GM12878 (cell line): ENCODE results near the gene ZNF692. TPM values are rescaled to one million over a fixed set of nuclear protein-coding genes. Genes with fewer than 3 reads are reported as not detected.

Experiments
- BRCA1 ChIP-seq: IDR thresholded peaks from 2 replicates; pipeline ENCODE4 v1.6.1; 2011; ENCODE audit warnings: low read depth, low read length, improper control_type of control experiment
- CBFB ChIP-seq: IDR thresholded peaks from 2 replicates; pipeline ENCODE4 v1.6.1; 2016; ENCODE audit warnings: antibody characterized with exemption, low read depth
- CHD1 ChIP-seq: IDR thresholded peaks from 2 replicates; pipeline ENCODE4 v1.6.1; 2012; ENCODE audit warnings: low read depth, low read length, improper control_type of control experiment
- CTCF ChIP-seq, 3 experiments: IDR thresholded peaks in 2 of 3; conservative IDR thresholded peaks in 1 of 3; 2 replicates each; pipeline ENCODE4 v1.5.1; 2011; ENCODE audit warnings: low read depth in 3 of 3, low read length in 3 of 3, mild to moderate bottlenecking in 3 of 3, control low read depth in 2 of 3, moderate library complexity in 2 of 3, inconsistent platforms in 1 of 3, mixed read lengths in 1 of 3; ENCODE audit not compliant: control insufficient read depth in 2 of 3, insufficient read depth in 1 of 3; ENCODE audit errors: extremely low read depth in 1 of 3
- E2F4 ChIP-seq: IDR thresholded peaks from 2 replicates; pipeline ENCODE4 v1.6.1; 2012; ENCODE audit warnings: low read depth, low read length, improper control_type of control experiment
- JUNB ChIP-seq: IDR thresholded peaks from 2 replicates; pipeline ENCODE4 v1.6.1; 2016; ENCODE audit warnings: antibody characterized with exemption, mild to moderate bottlenecking
- KAT2A ChIP-seq: conservative IDR thresholded peaks from 2 replicates; pipeline ENCODE4 v1.6.1; 2011; ENCODE audit warnings: low read depth, low read length; ENCODE audit not compliant: control insufficient read depth
- KDM1A ChIP-seq: fragments of 200-600 bp; sonication (generic); IDR thresholded peaks from 2 replicates; pipeline ENCODE4 v1.6.1; 2016; ENCODE audit warnings: borderline replicate concordance
- NFIC ChIP-seq: IDR thresholded peaks from 2 replicates; pipeline ENCODE4 v1.6.1; 2012; ENCODE audit warnings: low read depth, mild to moderate bottlenecking, inconsistent platforms, low read length, moderate library complexity
- NFYA ChIP-seq: IDR thresholded peaks from 2 replicates; pipeline ENCODE4 v1.6.1; 2011; ENCODE audit warnings: low read depth, mild to moderate bottlenecking, low read length, improper control_type of control experiment, borderline replicate concordance
- NFYB ChIP-seq: IDR thresholded peaks from 2 replicates; pipeline ENCODE4 v1.6.1; 2011; ENCODE audit warnings: low read depth, mild to moderate bottlenecking, low read length, improper control_type of control experiment, moderate library complexity; ENCODE audit not compliant: insufficient read depth
- PKNOX1 ChIP-seq: fragments of 450-650 bp; IDR thresholded peaks from 2 replicates; pipeline ENCODE4 v1.6.1; 2016; ENCODE audit warnings: mild to moderate bottlenecking
- POLR2A ChIP-seq: IDR thresholded peaks from 2 replicates; pipeline ENCODE4 v1.6.1; 2011; ENCODE audit warnings: low read depth, mild to moderate bottlenecking, low read length
- REST ChIP-seq: IDR thresholded peaks from 2 replicates; pipeline ENCODE4 v1.6.1; 2012; ENCODE audit warnings: mild to moderate bottlenecking, low read depth, low read length
- SIN3A ChIP-seq: IDR thresholded peaks from 2 replicates; pipeline ENCODE4 v1.6.1; 2012; ENCODE audit warnings: low read depth, low read length, improper control_type of control experiment
- SIX5 ChIP-seq: IDR thresholded peaks from 2 replicates; pipeline ENCODE4 v1.6.1; 2011; ENCODE audit warnings: mild to moderate bottlenecking, low read depth, low read length, moderate library complexity; ENCODE audit not compliant: severe bottlenecking
- SRF ChIP-seq, 2 experiments: IDR thresholded peaks; 2 replicates each; pipeline ENCODE4 v1.6.1; 2011; ENCODE audit warnings: low read depth in 2 of 2, low read length in 2 of 2, mild to moderate bottlenecking in 1 of 2, moderate library complexity in 1 of 2
- SUPT20H ChIP-seq: IDR thresholded peaks from 2 replicates; pipeline ENCODE4 v1.6.1; 2011; ENCODE audit warnings: low read depth, mild to moderate bottlenecking, low read length, moderate library complexity, borderline replicate concordance; ENCODE audit not compliant: control insufficient read depth
- ZNF207 ChIP-seq: fragments of 450-650 bp; IDR thresholded peaks from 2 replicates; pipeline ENCODE4 v1.6.1; 2014; ENCODE audit warnings: antibody characterized with exemption, mild to moderate bottlenecking, borderline replicate concordance
- ZNF24 ChIP-seq: fragments of 450-650 bp; IDR thresholded peaks from 2 replicates; pipeline ENCODE4 v1.6.1; 2017; ENCODE audit warnings: antibody characterized with exemption, mild to moderate bottlenecking
- ZNF622 ChIP-seq: fragments of 450-650 bp; IDR thresholded peaks from 2 replicates; pipeline ENCODE4 v1.6.1; 2017; ENCODE audit warnings: mild to moderate bottlenecking, inconsistent platforms
- polyA plus RNA-seq, 11 experiments: library from polyadenylated mRNA; depleted of rRNA in 4 of 11; unstranded in 6 of 11; stranded (reverse) in 5 of 11; fragments of >200 nt; fragmentation: Nextera tagmentation in 4 of 11; fragmentation: Illumina TruSeq in 1 of 11; extraction: Ambion mirVana in 4 of 11; extraction: Trizol in 1 of 11; gene quantifications; 1 replicate in 1 of 11; 2 replicates in 10 of 11; pipeline versions ENCODE4 v1.2.1 to v1.2.3, GENCODE V29; 2011 to 2016; ENCODE audit warnings: inconsistent platforms in 2 of 11, missing spikeins in 2 of 11, low read depth in 1 of 11
- total RNA-seq, 4 experiments: library from RNA; depleted of rRNA in 3 of 4; stranded (reverse); fragments of >200 nt in 3 of 4; fragmentation: Illumina TruSeq in 1 of 4; extraction: Trizol in 1 of 4; gene quantifications; 2 replicates each; pipeline versions ENCODE4 v1.2.1 to v1.2.3, GENCODE V29; 2013 to 2021
- TF ChIP-seq, protein P1 (sequence below): IDR thresholded peaks from 2 replicates; pipeline ENCODE4 v1.6.1; 2012; ENCODE audit warnings: low read depth, low read length, improper control_type of control experiment

Gene ZNF692
- total and polyA plus RNA-seq, 10 of the 15 experiments (the other 5 are each of a cell fraction or from before 2014, with no cell fraction given) = 5.3 to 76.6 (median 36.9) TPM

DNA sequence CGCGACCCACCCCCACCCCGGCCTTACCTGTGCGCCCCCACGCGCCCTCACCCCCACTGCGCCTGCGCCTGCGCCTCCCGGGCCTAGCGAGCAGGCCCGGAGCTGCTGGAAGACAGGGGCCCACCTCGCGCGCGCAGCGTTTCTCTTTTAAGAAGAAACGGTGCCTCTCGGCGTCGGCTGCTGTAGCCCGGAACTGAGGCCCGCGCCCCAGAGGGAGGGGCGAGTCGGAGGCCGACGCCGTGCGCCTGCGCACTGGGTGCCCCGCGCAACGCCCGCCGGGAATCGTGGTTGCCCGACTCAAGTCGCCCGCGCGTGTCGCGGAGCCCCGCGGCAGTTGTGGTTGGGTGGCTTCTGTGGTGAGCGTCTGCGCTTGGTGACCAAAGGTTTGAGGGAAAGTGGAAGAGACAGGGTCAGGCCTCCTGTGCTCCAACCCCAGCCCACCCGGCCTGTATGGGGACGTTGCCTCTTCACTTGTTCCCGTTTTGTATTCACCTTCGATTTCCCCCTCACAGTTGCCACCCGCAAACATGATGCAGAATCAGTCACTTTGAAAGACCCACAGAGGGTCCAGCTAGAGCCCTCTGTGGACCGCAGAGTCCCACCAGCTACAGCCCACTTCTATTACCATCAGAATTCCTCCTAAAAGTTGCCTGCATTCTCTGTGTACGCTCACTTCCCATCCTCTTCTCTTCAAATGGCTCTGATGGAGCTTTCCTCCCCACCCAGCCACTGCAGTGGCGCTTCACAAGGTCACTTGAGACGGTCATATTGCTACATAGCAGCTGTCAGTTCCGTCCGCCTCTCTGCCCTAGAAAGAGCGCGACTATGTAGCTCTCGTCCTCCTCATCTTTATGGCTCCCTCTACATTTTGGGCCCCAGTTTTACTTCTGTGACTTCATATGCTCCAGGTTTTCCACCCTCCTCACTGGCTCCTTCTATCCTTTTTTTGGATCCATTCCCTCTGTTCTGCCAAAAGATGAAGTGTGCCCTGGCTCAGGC is at the start of gene ZNF692 (continued):
- TF ChIP-seq NFYA (no peak), SUPT20H (no peak), CHD1 (no peak), REST (no peak), KAT2A (no peak), NFYB (no peak), SIN3A (no peak), JUNB (no peak), POLR2A (peak; percentile 91), NFIC (no peak), CBFB (peak; percentile 89), ZNF622 (no peak), PKNOX1 (no peak), BRCA1 (no peak), SIX5 (peak; percentile 42), SRF (IDR thresholded peaks at IDR 0.05; ENCODE audit: low read depth in 2 of 2, low read length in 2 of 2) (0 out of 4 replicates have a peak, but pooled peaks of 1 of the 2 experiments have one; percentile 3), E2F4 (no peak), ZNF24 (no peak), CTCF (IDR thresholded peaks at IDR 0.05 in 2 of 3, conservative IDR thresholded peaks at IDR 0.05 in 1 of 3; ENCODE audit: control insufficient read depth in 2 of 3, extremely low read depth in 1 of 3, insufficient read depth in 1 of 3, low read depth in 3 of 3, low read length in 3 of 3) (no peak), KDM1A (no peak), ZNF207 (peak; percentile 59; the same call in 1 of the 2 replicates)
- TF ChIP-seq, protein P1, sequence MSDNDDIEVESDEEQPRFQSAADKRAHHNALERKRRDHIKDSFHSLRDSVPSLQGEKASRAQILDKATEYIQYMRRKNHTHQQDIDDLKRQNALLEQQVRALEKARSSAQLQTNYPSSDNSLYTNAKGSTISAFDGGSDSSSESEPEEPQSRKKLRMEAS = peak; percentile 96
